Keratinocyte (primary cell): Measurements from ENCODE around the gene AIFM2.

Experiments
- CTCF ChIP-seq, 3 experiments: IDR thresholded peaks in 1 of 3; conservative IDR thresholded peaks in 1 of 3; optimal IDR thresholded peaks in 1 of 3; 2 replicates in 2 of 3; 3 replicates in 1 of 3; pipeline versions ENCODE3 to v1.5.1; 2011; ENCODE audit warnings: low read length in 3 of 3, mild to moderate bottlenecking in 3 of 3, moderate library complexity in 2 of 3, control low read depth in 1 of 3, inconsistent platforms in 1 of 3; ENCODE audit not compliant: insufficient read depth in 2 of 3; ENCODE audit errors: extremely low read depth in 1 of 3
- EZH2 ChIP-seq: IDR thresholded peaks from one replicate; pipeline ENCODE4 v1.6.1; 2012; ENCODE audit warnings: inconsistent platforms, mild to moderate bottlenecking, low read length, moderate library complexity

GRCh38 chr10:70163448-70163847 lies 30.8 kb upstream of the AIFM2 start:
- TF ChIP-seq CTCF (optimal IDR thresholded peaks at IDR 0.05 in 1 of 3, IDR thresholded peaks at IDR 0.05 in 1 of 3, conservative IDR thresholded peaks at IDR 0.05 in 1 of 3; ENCODE audit: extremely low read depth in 1 of 3, insufficient read depth in 2 of 3, low read length in 3 of 3) = no peak
- no peak for TF ChIP-seq EZH2
